HepG2 (cell line): ENCODE data around the gene TRPV5. TPM values are rescaled to one million over a fixed set of nuclear protein-coding genes. Genes with fewer than 3 reads are reported as not detected.

ENCODE experiments used
- ATAC-seq: fragments of 200-7000 bp; cut with Tn5 transposase; 3 replicates; pipeline ENCODE4 v1.9.1; 2020; ENCODE audit warnings: mild to moderate bottlenecking, moderate library complexity
- BruUV-seq: library from RNA; stranded (reverse); fragments of 400-500 nt; replicated peaks from 2 replicates; lab custom pipeline; 2021; lab: Mats Ljungman, UMichigan
- CTCF ChIA-PET: fragments of 300-600 bp; formaldehyde crosslinking; extraction: SDS; loops from one replicate; lab custom pipeline; 2021; ENCODE audit warnings: low total read pairs, inconsistent platforms, low intra/inter-chr PET ratio; lab: Yijun Ruan, JAX
- POLR2A ChIA-PET: fragments of 350-600 bp; sonication (Branson Sonifier 250); formaldehyde crosslinking; loops from one replicate; lab custom pipeline; 2020; ENCODE audit warnings: antibody characterized with exemption, inconsistent platforms; lab: Yijun Ruan, JAX
- DNase-seq: peaks from one replicate; pipeline ENCODE4 v3.0.0-alpha.2; 2015; ENCODE audit warnings: low spot score
- FAIRE-seq: peaks from 3 replicates; lab custom pipeline; 2011; peaks lifted over from hg19 to GRCh38; lab: Jason Lieb, UNC
- H2AFZ ChIP-seq: one replicate; pipeline ENCODE4 v1.6.1; 2011; ENCODE audit warnings: low read length, inconsistent platforms
- H3K27ac ChIP-seq: fragments of 300-600 bp; 3 replicates; pipeline ENCODE4 v1.8.0; 2011; ENCODE audit warnings: mixed run types, mild to moderate bottlenecking, mixed read lengths, low read length, inconsistent platforms; ENCODE audit not compliant: insufficient read depth; ENCODE audit errors: extremely low read length
- H3K27me3 ChIP-seq, 2 experiments: fragments of 200-600 bp in 1 of 2; 2 replicates in 1 of 2; 3 replicates in 1 of 2; pipeline versions ENCODE4 v1.6.0 to v1.8.0; 2011; ENCODE audit warnings: low read length in 2 of 2, mild to moderate bottlenecking in 2 of 2, moderate library complexity in 2 of 2, inconsistent platforms in 1 of 2; ENCODE audit not compliant: insufficient read depth in 2 of 2, control insufficient read depth in 1 of 2
- H3K36me3 ChIP-seq, 2 experiments: fragments of 200-600 bp in 1 of 2; replicated peaks in 1 of 2; 2 replicates in 1 of 2; 3 replicates in 1 of 2; pipeline versions ENCODE4 v1.5.1 to v1.8.0; 2011; ENCODE audit warnings: low read length in 2 of 2, inconsistent platforms in 1 of 2; ENCODE audit not compliant: insufficient read depth in 2 of 2, control insufficient read depth in 1 of 2
- H3K4me1 ChIP-seq: 2 replicates; pipeline ENCODE4 v1.5.1; 2012; ENCODE audit warnings: low read length, inconsistent platforms; ENCODE audit not compliant: insufficient read depth
- H3K4me2 ChIP-seq: 2 replicates; pipeline ENCODE4 v1.6.0; 2011; ENCODE audit warnings: low read depth, low read length, inconsistent platforms
- H3K4me3 ChIP-seq, 3 experiments: fragments of 200-600 bp in 1 of 3; sonication (generic), shearing (Covaris generic) in 1 of 3; replicated peaks in 1 of 3; 2 replicates each; pipeline ENCODE4 v1.5.1; 2011 to 2016; ENCODE audit warnings: low read length in 3 of 3, inconsistent platforms in 2 of 3, low read depth in 2 of 3, mild to moderate bottlenecking in 2 of 3, control low read depth in 1 of 3, mixed read lengths in 1 of 3; ENCODE audit not compliant: insufficient read depth in 1 of 3
- H3K79me2 ChIP-seq: one replicate; pipeline ENCODE4 v1.6.1; 2011; ENCODE audit warnings: low read length, inconsistent platforms; ENCODE audit not compliant: insufficient read depth
- H3K9ac ChIP-seq: 2 replicates; pipeline ENCODE4 v1.6.0; 2011; ENCODE audit warnings: mild to moderate bottlenecking, low read depth, low read length, inconsistent platforms; ENCODE audit not compliant: insufficient read depth
- H3K9me3 ChIP-seq: 2 replicates; pipeline ENCODE4 v1.5.1; 2012; ENCODE audit warnings: mild to moderate bottlenecking, low read length
- H4K20me1 ChIP-seq: 2 replicates; pipeline ENCODE4 v1.6.0; 2011; ENCODE audit warnings: inconsistent platforms, mild to moderate bottlenecking, low read length, moderate library complexity; ENCODE audit not compliant: insufficient read depth
- AHDC1 ChIP-seq: sonication (generic); formaldehyde crosslinking; IDR thresholded peaks from 2 replicates; pipeline ENCODE4 v1.5.1; 2020; ENCODE audit warnings: mild to moderate bottlenecking, missing genetic modification reagents, borderline replicate concordance
- CHD2 ChIP-seq: IDR thresholded peaks from 2 replicates; pipeline ENCODE4 v1.6.1; 2011; ENCODE audit warnings: low read depth, low read length, improper control_type of control experiment
- KDM1A ChIP-seq: IDR thresholded peaks from 2 replicates; pipeline ENCODE4 v1.6.1; 2016; ENCODE audit warnings: missing compliant biosample characterization
- KDM2A ChIP-seq: sonication (generic); formaldehyde crosslinking; IDR thresholded peaks from 2 replicates; pipeline ENCODE4 v1.4.0; 2020; ENCODE audit warnings: low read depth, missing genetic modification reagents, borderline replicate concordance
- NAIF1 ChIP-seq: sonication (generic); formaldehyde crosslinking; IDR thresholded peaks from 2 replicates; pipeline ENCODE4 v1.5.0; 2020; ENCODE audit warnings: mild to moderate bottlenecking, missing genetic modification reagents, borderline replicate concordance
- POGZ ChIP-seq: sonication (generic); formaldehyde crosslinking; IDR thresholded peaks from 2 replicates; pipeline ENCODE4 v1.4.0; 2020; ENCODE audit warnings: mild to moderate bottlenecking, missing genetic modification reagents
- SMAD9 ChIP-seq: sonication (generic); formaldehyde crosslinking; IDR thresholded peaks from 2 replicates; pipeline ENCODE4 v1.5.1; 2020; ENCODE audit warnings: mild to moderate bottlenecking, missing genetic modification reagents
- ZBTB7A ChIP-seq: sonication (generic); formaldehyde crosslinking; IDR thresholded peaks from 2 replicates; pipeline ENCODE4 v1.8.0; 2022; ENCODE audit warnings: mild to moderate bottlenecking, missing genetic modification reagents
- WGBS: methylation state at CpG from one replicate; pipeline ENCODE4 v1.1.6; 2017; ENCODE audit warnings: low lambda C conversion rate; 5-methylcytosine and 5-hydroxymethylcytosine counted together
- in situ Hi-C: cut with HindIII; loops from 2 replicates; pipeline ENCODE4 v1.10.0; 2017; ENCODE audit warnings: low pct_unique_long_range_greater_than_20kb; ENCODE audit not compliant: extremely low pct_ligation_motif_present
- intact Hi-C: fragments of 100-400 bp; cut with micrococcal nuclease; formaldehyde crosslinking; loops from one replicate; pipeline ENCODE4 v1.10.0; 2022; ENCODE audit not compliant: unreplicated experiment
- polyA plus RNA-seq, 8 experiments: library from polyadenylated mRNA; depleted of rRNA in 3 of 8; stranded (reverse) in 7 of 8; unstranded in 1 of 8; fragments of >200 nt; fragmentation: Illumina TruSeq in 4 of 8; extraction: Trizol in 4 of 8; gene quantifications; 2 replicates each; pipeline versions ENCODE4 v1.2.1 to v1.2.3, GENCODE V29; 2011 to 2016; ENCODE audit warnings: low read depth in 4 of 8, missing spikeins in 1 of 8, mixed read lengths in 1 of 8; ENCODE audit not compliant: insufficient read depth in 1 of 8
- total RNA-seq, 5 experiments: library from RNA; depleted of rRNA; stranded (reverse); fragments of >200 nt; fragmentation: Illumina TruSeq; extraction: Trizol; gene quantifications; 2 replicates each; pipeline ENCODE4 v1.2.3, GENCODE V29; 2016; ENCODE audit warnings: low read depth in 1 of 5

Gene TRPV5
- total and polyA plus RNA-seq, 2 of the 13 experiments (the other 11 are each of a cell fraction or from before 2014, with no cell fraction given) = not detected

- TF ChIP-seq KDM1A (CRISPR knock-in tag) = no peak
- TF ChIP-seq AHDC1 (CRISPR knock-in tag) = no peak
- no peak for TF ChIP-seq NAIF1 (CRISPR knock-in tag)
- TF ChIP-seq SMAD9 = no peak
- no peak for TF ChIP-seq CHD2
Measured at GRCh38 chr7:142961595-142961972, 28.0 kb upstream of the TRPV5 start (continued).

GRCh38 chr7:142960955-142961512 lies 27.5 kb upstream of the TRPV5 start:
- BruUV-seq = no TSS peak

More at GRCh38 chr7:142960955-142961512, 27.5 kb upstream of the TRPV5 start:
- Histone ChIP-seq H3K4me1 (no peaks in the 10 kb centered on the region), H3K9ac (no peak overlapping the region), H3K36me3 (no peaks in the 10 kb centered on the region), H3K9me3 (no peaks in the 10 kb centered on the region), H3K27ac (no peak overlapping the region), H4K20me1 (no peaks in the 10 kb centered on the region), H3K79me2 (no peaks in the 10 kb centered on the region), H2AFZ (no peak overlapping the region), H3K4me2 (no peak overlapping the region), H3K27me3 (peaks cover 0 to 3% of the 10 kb centered on the region in 2 experiments; a peak in 1 of 5 replicates), H3K4me3 (no peak overlapping the region)
- ATAC-seq (no peak), DNase-seq (no peak), FAIRE-seq (no peak)
- WGBS = 3% methylated on average over 5 of the region's 5 CpGs
- in situ Hi-C loops = no loop called here
- intact Hi-C loops = no loop called here
- POLR2A ChIA-PET = no interaction called here
- TF ChIP-seq ZBTB7A (CRISPR knock-in tag) (no peak), POGZ (no peak), KDM2A (CRISPR knock-in tag) (no peak)
- CTCF ChIA-PET = no interaction called here
